Memory B cell (primary cell): ENCODE results near the gene GOSR2.

Source experiments
- ATAC-seq: fragments of 150-1000 bp; cut with Tn5 transposase; 2 replicates; pipeline ENCODE4 v1.10.0; 2021; ENCODE audit warnings: low read depth, mild to moderate bottlenecking, moderate library complexity
- DNase-seq, 2 donors: peaks; one replicate each; pipeline ENCODE4 v3.0.0; 2022; ENCODE audit warnings: low spot score in 2 of 2
- H3K27ac Mint-ChIP-seq: one replicate; pipeline ENCODE4 v1.8.0; 2022; ENCODE audit warnings: mild to moderate bottlenecking, moderate library complexity, mixed read lengths
- H3K27me3 Mint-ChIP-seq: one replicate; pipeline ENCODE4 v1.8.0; 2022; ENCODE audit warnings: mixed read lengths
- H3K36me3 Mint-ChIP-seq: one replicate; pipeline ENCODE4 v1.8.0; 2022; ENCODE audit warnings: mild to moderate bottlenecking, mixed read lengths
- H3K4me1 Mint-ChIP-seq: one replicate; pipeline ENCODE4 v1.8.0; 2022; ENCODE audit warnings: mixed read lengths
- H3K4me3 Mint-ChIP-seq: one replicate; pipeline ENCODE4 v1.8.0; 2022; ENCODE audit warnings: mild to moderate bottlenecking, moderate library complexity, mixed read lengths
- H3K9me3 Mint-ChIP-seq: one replicate; pipeline ENCODE4 v1.8.0; 2022; ENCODE audit warnings: mixed read lengths

The GOSR2 gene

DNA sequence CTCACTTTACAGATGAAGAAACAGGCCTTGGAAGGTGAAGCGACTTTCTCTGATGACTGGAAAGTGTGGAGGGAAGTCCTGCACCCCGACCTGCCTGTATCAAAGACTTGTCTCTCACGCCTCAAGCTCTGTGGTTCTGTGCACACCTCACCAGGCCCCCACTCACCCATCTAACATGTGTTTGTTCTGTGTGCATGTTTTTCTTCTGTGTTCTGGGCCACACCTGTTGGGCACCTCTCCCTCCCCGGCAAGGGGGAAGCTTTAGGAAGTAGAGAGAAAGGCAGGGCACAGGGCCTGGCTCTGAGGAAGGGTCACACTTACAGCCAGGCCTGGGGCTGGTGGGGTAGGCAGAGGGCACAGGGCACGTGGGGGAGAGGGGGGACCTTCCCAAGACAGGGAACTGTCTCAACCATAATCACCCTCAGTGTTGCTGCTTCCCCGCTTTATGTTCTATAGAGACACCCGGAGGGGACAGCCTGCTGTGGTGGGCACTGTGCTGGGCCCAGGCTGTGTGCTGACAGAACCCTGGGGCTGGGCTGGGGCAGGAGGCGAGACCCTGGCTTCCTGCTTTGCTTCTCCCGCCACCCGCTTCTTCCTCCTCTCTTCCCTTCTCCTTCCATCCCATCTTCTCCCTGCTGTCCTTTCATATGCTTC, 48.8 kb downstream of the GOSR2 start:
- Mint-ChIP-seq H3K27me3 (peaks cover 11% of the 10 kb centered on the region), H3K9me3 (no peaks in the 10 kb centered on the region), H3K36me3 (peaks cover 28% of the 10 kb centered on the region), H3K27ac (no peak overlapping the region), H3K4me3 (no peak overlapping the region), H3K4me1 (no peaks in the 10 kb centered on the region)
- DNase-seq (no peak), ATAC-seq (no peak)

DNA sequence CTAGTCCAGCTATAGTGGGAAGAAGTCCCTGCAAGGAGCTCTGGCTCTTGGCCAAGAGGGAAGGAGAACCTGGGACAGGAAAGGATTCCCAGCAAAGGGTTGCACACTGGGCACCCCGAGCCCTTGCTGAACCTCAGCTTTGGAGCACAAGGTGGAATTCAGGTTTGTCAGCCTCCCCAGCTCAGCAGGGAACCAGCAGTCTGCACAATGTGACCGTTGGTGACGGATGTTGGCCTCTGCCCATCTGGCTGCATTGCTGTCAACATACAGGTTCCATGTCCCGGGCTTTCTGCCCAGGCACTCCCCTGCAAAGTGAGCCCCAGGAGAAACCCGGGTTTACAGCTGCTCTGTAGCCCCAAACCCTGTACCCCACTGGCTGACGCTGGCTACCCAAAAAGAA, 49.4 kb downstream of the GOSR2 start:
- Mint-ChIP-seq H3K27ac (no peak overlapping the region), H3K36me3 (peaks cover 25% of the 10 kb centered on the region), H3K27me3 (peaks cover 12% of the 10 kb centered on the region), H3K4me1 (no peaks in the 10 kb centered on the region), H3K9me3 (no peaks in the 10 kb centered on the region), H3K4me3 (no peak overlapping the region)
- ATAC-seq (no peak), DNase-seq (no peak)

DNA sequence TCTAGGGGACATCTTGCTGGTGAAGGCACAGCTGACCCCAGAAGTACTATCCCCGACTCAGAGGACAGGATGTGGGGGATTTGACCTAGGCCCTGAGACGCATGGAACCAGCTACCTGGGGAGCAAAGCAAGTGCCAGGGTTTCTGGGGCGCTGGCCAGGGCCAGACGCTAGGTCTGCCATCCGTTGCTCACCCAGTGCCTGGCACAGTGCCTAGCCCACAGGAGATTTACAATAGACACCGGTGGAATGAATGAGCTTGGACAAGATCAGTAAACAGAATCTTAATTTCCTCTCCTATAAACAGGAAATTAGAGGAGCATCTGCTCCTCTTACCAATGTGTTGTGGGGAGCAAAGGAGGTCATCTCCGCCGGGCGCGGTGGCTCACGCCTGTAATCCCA, 51.1 kb downstream of the GOSR2 start:
- no peak for ATAC-seq
- Mint-ChIP-seq H3K36me3 (peaks cover 14% of the 10 kb centered on the region), H3K4me1 (peaks cover 4% of the 10 kb centered on the region), H3K27me3 (peaks cover 15% of the 10 kb centered on the region), H3K4me3 (no peak overlapping the region), H3K9me3 (no peaks in the 10 kb centered on the region), H3K27ac (no peak overlapping the region)
- DNase-seq, result no peak

DNA sequence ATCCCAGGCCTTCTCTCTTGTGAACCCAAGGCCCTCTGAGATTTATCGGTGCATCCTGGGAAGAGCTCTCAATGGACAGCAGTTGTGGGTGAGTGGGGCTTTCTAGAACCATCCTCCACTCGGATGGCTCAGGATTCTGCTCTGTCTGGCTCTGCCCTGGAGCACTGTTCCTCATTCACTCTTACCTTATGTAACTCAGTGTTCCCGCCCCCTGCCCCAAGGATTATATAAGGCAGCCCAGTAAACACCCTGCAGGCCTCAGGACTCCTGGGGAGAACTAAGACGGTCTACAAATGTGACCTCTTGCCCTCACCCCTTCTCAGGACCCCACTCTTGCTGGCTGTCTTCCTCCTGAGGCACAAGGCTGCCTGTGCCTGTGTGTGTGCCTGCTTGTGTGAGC, 52.3 kb downstream of the GOSR2 start:
- Mint-ChIP-seq H3K4me1 (peaks cover 7% of the 10 kb centered on the region), H3K36me3 (peaks cover 9% of the 10 kb centered on the region), H3K27me3 (peaks cover 18% of the 10 kb centered on the region), H3K27ac (no peak overlapping the region), H3K4me3 (no peak overlapping the region), H3K9me3 (no peaks in the 10 kb centered on the region)
- DNase-seq (no peak), ATAC-seq (no peak)

DNA sequence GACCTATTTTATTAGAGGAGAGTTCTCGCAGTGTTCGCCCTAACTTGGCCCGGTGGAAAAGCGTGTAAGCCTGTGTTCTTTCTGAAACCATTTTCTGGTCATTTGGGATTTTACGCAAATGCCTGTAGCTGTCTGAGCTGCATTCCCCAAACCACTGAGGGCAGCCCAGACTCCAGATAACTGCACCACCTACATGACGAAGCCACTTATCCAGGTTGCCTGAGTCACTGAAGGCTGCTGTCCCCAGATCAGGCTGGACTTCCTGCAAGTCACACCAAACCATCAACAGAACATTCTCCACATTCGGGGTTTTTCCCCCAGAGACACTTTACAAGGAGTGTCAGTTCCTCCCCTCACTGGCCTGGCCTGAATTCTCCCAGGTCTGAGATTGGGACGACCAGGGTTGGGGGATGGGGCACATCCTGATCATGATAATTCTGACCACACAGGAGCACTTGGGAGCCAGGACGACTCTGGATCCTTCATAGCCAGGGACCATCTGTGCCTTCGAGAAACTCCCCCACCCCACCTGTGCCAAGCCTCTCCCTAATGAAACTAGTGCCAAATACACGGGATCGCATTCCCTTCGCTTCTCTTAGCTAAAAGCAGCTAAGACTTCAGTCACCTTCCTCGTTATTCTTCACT, 53.8 kb downstream of the GOSR2 start:
- H3K27ac Mint-ChIP-seq, result no peak overlapping the region
- H3K9me3 Mint-ChIP-seq, result no peaks in the 10 kb centered on the region
- H3K4me1 Mint-ChIP-seq, result peaks cover 9% of the 10 kb centered on the region
- no peak overlapping the region for H3K4me3 Mint-ChIP-seq
- peaks cover 18% of the 10 kb centered on the region for H3K27me3 Mint-ChIP-seq
- H3K36me3 Mint-ChIP-seq, result peaks cover 9% of the 10 kb centered on the region
- DNase-seq, result no peak
- no peak for ATAC-seq

DNA sequence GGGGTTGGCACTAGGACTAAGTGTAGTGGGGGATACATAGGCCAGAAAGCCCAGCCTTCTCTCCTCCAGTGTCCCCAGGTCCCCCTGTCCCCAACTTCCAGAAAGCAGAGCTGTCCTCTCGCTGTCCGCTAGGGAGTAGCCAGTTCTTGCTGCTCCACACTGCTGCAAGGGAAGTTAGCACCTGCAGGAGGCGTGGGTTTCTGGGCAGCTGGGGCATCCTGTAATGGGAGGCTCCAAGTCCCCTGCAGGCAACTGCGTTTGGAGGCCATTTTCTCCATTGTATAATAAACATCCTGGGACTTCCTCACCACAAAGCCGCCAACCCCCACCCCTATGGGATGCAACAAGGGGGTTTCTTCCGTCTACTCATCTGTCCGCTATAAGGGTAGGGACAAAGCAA, 54.4 kb downstream of the GOSR2 start:
- DNase-seq (no peak), ATAC-seq (no peak)
- Mint-ChIP-seq H3K4me3 (no peak overlapping the region), H3K27ac (no peak overlapping the region), H3K4me1 (peaks cover 9% of the 10 kb centered on the region), H3K27me3 (peaks cover 16% of the 10 kb centered on the region), H3K9me3 (no peaks in the 10 kb centered on the region), H3K36me3 (peaks cover 7% of the 10 kb centered on the region)

DNA sequence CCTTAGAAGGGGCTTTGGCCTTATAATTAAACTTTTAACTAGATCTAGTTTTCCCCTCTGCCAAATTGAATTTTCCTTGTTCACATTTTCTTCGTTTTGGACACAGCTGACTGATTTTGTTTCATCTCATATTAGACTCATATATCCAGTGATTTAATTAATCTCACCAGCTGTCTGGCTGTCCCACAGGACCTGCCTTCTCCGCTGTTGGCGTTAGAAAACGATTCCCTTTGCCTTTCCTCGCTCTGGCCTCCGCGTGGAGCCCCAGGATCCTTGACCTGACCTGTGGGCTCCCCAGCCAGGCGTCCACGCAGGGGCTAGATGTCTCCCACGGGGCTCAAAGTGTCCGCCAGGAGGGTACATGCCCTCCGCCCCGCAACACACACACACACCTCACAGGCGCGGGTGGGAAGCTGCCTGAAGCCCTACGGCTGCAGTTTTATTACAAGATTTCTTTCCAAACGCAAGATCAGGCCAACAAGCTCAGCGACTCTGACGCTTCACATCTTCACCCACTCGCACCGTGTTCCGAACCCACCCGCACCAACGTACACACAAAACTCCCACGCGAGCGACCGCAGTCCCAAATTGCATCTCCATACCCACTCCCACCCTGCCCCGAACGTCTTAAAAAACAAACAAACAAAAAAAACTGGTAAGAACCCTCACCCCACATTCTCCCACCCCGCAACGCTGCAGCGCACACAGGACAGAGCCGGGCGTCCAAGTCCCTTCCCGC, 55.0 kb downstream of the GOSR2 start:
- ATAC-seq, result no peak

DNA sequence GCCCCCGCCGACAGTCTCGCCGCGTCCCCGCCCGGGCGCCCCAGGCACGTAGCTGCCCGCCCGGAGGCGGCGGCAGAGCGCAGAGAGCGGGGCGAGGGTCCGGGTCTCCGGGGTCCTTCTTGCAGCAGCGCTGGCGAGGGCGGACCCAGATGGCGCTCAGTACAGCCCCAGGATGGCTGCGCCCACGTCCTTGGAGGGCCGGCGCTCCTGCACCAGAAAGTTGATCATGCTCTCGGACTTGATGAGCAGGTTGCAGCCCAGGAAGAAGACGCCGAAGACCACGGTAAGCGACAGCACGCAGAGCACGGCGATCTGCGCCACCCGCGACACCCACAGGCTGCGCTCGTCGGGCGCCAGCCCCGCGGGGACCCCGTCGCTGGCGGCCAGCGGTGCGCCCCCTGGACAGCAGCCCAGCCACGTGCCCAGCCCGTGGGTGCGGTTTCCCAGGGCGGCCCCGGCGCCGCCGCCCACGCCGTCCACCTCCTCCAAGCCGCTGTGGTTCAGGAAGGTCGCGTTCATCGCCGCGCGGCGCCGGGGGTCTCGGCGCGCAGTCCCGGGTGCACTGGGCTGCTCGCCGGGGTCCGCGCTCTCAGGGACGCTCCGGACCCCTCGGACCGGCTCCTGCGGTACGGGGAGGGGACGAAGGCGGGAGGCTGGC, 55.7 kb downstream of the GOSR2 start:
- Mint-ChIP-seq H3K9me3 (no peaks in the 10 kb centered on the region), H3K27me3 (peaks cover 16% of the 10 kb centered on the region), H3K36me3 (peaks cover 7% of the 10 kb centered on the region), H3K4me1 (peaks cover 12% of the 10 kb centered on the region), H3K4me3 (peak overlapping the region; percentile 84), H3K27ac (no peak overlapping the region)
- ATAC-seq (peak; percentile 59), DNase-seq (peak in 1 of 2 donors; percentile 27)

More for the DNA sequence above, 55.0 kb downstream of the GOSR2 start:
- H3K27me3 Mint-ChIP-seq, result peaks cover 16% of the 10 kb centered on the region
- peak overlapping the region; percentile 84 for H3K4me3 Mint-ChIP-seq
- H3K4me1 Mint-ChIP-seq, result peaks cover 12% of the 10 kb centered on the region
- no peaks in the 10 kb centered on the region for H3K9me3 Mint-ChIP-seq
- no peak overlapping the region for H3K27ac Mint-ChIP-seq
- H3K36me3 Mint-ChIP-seq, result peaks cover 5% of the 10 kb centered on the region
- DNase-seq, result no peak

DNA sequence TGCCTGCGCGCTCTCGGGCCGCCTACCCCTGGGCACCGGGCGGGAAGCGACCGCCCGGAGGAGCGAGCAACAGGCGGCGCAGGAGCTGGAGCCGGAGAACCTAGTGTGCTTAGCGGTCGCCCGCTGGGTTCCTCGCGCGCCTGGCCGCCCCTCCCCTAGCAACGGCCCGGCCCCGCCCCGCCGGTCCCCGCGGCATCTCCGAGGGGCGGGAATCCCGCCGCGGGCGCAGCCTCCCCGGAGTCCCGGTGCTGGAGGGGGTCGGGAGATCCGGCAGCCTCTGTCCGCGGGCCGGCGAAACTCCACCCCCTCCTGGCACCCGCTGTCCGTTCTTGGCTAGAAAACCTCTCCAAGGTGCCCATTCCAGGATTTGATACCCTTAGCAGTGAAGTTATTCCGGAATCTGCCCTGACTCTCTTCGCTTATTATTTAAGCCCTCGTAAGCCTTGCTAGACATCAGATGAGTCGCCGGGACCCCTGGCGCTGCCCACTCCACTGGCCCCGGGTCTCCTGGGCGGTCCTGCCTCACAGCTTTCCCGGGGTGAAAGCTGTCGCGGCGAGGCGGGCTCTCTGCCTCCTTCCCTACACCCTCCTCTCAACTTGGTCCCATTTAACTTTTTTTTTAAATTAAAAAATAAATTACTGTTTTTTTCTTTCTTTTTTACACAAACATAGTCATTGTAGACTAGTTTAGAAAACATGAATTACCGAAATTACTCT, 56.3 kb downstream of the GOSR2 start, which contains the start of gene RPRML:
Gene RPRML (minus strand): TSS at position 107 of the 717 bp plus-strand sequence. CDS start 246 bp downstream, outside the sequence.
- DNase-seq, result peak in 1 of 2 donors; percentile 41
- H3K27me3 Mint-ChIP-seq, result peaks cover 16% of the 10 kb centered on the region

DNA sequence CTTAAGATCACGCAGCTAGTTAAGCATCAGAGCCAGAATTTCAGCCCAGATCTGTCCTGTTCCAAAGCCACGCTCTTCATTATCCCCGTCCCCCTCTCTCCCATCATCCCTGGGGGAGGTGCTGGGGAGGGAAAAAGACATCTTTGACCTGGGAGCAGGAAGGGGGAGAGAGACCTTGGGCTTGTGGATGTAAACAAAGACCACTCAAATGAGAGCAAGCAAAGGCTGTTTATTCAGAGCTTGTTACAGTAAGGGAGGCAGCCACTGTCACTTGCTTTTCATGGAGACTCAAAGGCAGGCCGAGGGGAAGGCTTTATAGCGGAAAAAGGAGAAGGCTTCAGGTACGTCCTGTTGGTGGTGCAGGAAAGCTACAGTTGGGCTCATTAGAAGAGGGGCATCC, 59.6 kb downstream of the GOSR2 start:
- no peak for ATAC-seq
- no peak for DNase-seq
- H3K36me3 Mint-ChIP-seq, result peaks cover 8% of the 10 kb centered on the region
- H3K27ac Mint-ChIP-seq, result no peak overlapping the region
- H3K27me3 Mint-ChIP-seq, result peaks cover 9% of the 10 kb centered on the region
- H3K9me3 Mint-ChIP-seq, result no peaks in the 10 kb centered on the region
- peaks cover 12% of the 10 kb centered on the region for H3K4me1 Mint-ChIP-seq
- no peak overlapping the region for H3K4me3 Mint-ChIP-seq

More for the DNA sequence above, 56.3 kb downstream of the GOSR2 start, which contains the start of gene RPRML:
- Mint-ChIP-seq H3K36me3 (peaks cover 10% of the 10 kb centered on the region), H3K4me3 (peak within 1 kb of the TSS; percentile 84), H3K27ac (no peak within 1 kb of the TSS), H3K9me3 (no peaks in the 10 kb centered on the region), H3K4me1 (peaks cover 12% of the 10 kb centered on the region)
- peak; percentile 69 for ATAC-seq

DNA sequence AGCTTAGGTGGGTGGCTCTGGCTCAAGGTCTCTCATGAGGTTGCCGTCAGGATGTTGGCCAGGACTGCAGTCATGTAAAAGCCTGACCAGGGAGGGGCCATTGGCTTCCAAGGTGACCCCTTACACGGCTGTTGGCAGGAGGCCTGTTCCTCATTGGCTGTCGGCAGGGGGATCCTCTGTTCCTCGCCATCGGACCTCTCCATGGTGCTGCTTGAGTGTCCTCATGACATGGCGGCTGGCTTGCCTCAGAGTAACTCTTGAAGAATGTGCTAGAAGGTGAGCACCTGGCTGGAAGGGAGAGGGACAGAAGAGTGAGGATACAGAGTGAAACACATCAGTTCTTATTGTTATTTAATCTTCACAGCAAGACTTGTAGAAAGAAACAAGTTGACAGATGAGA, 60.8 kb downstream of the GOSR2 start:
- peaks cover 8% of the 10 kb centered on the region for H3K36me3 Mint-ChIP-seq
- H3K27me3 Mint-ChIP-seq, result peaks cover 3% of the 10 kb centered on the region
- no peak overlapping the region for H3K27ac Mint-ChIP-seq
- no peak overlapping the region for H3K4me3 Mint-ChIP-seq
- H3K4me1 Mint-ChIP-seq, result peaks cover 8% of the 10 kb centered on the region
- no peak for DNase-seq
- ATAC-seq, result no peak
- H3K9me3 Mint-ChIP-seq, result no peaks in the 10 kb centered on the region

DNA sequence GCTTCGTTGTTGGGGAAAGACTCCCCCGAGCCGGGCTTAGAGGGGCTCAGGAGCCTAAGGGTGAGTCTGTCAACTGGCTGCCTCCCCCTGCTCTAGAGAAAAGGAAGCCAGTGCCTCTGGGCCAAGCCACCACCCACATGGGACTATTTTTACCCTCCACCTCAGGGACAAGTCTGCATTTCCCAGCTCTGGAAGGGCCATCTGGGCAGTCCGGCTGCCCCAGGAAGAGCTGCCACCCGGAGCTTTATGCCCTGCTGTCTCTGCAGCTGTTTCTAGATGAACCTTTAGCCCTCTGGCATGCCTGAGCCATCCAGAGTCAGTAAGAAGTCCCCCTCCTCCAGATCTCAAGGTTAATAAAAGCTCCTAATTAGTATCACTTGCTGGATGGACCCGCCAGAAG, 61.4 kb downstream of the GOSR2 start:
- peaks cover 8% of the 10 kb centered on the region for H3K4me1 Mint-ChIP-seq
- no peak overlapping the region for H3K4me3 Mint-ChIP-seq
- ATAC-seq (no peak), DNase-seq (no peak)
- peaks cover 8% of the 10 kb centered on the region for H3K36me3 Mint-ChIP-seq
- H3K9me3 Mint-ChIP-seq, result no peaks in the 10 kb centered on the region
- H3K27ac Mint-ChIP-seq, result no peak overlapping the region
- H3K27me3 Mint-ChIP-seq, result peaks cover 3% of the 10 kb centered on the region

DNA sequence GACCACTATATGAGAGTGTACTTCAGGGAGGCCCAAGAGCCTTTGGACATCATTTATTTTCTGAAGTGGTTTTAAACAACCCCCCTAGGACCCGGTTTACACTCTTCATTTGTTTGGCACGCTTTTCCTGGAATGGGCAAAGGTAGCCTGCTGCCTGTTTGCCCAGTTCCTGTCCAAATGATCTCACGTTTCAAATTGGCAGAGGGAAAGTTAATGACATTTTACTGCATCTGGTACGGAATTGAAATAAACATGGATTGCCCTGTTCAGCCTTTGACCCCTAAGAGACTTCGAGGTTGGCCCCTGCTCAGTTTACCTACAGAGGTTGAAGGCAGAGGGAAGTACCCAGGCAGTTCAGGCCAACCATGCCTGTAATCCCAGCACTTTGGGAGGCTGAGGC, 61.9 kb downstream of the GOSR2 start:
- Mint-ChIP-seq H3K9me3 (no peaks in the 10 kb centered on the region), H3K27ac (no peak overlapping the region), H3K27me3 (peaks cover 3% of the 10 kb centered on the region), H3K4me3 (no peak overlapping the region), H3K4me1 (peaks cover 5% of the 10 kb centered on the region), H3K36me3 (peaks cover 8% of the 10 kb centered on the region)
- ATAC-seq (no peak), DNase-seq (no peak)
